ENCODE measurements around the gene RNF166. TPM values are rescaled to one million over a fixed set of nuclear protein-coding genes. Genes with fewer than 3 reads are reported as not detected.

The RNF166 gene
- total RNA-seq, 4 donors from 2014 or later: 15.4 to 26.2 (median 19.7) TPM

GRCh38 chr16:88693420-88694177 is 12.6 kb downstream of the RNF166 start:
- no peak for TF ChIP-seq CTCF (IDR thresholded peaks at IDR 0.05; ENCODE audit: low read depth)

GRCh38 chr16:88692861-88693260 is 13.3 kb downstream of the RNF166 start:
- no peak for TF ChIP-seq CTCF (IDR thresholded peaks at IDR 0.05; ENCODE audit: low read depth)

- no peak for TF ChIP-seq CTCF (IDR thresholded peaks at IDR 0.05; ENCODE audit: low read depth)
Measured at GRCh38 chr16:88691924-88692560, 14.2 kb downstream of the RNF166 start.

GRCh38 chr16:88691129-88691813 is 14.9 kb downstream of the RNF166 start:
- no peak for TF ChIP-seq CTCF (IDR thresholded peaks at IDR 0.05; ENCODE audit: low read depth)

- TF ChIP-seq CTCF (IDR thresholded peaks at IDR 0.05; ENCODE audit: low read depth): no peak
Measured at GRCh38 chr16:88690341-88691128, 15.7 kb downstream of the RNF166 start.

GRCh38 chr16:88688013-88688778 is 18.0 kb downstream of the RNF166 start:
- no peak for TF ChIP-seq CTCF (IDR thresholded peaks at IDR 0.05; ENCODE audit: low read depth)

All from subcutaneous adipose tissue (tissue), 4 donors.